Choroid plexus epithelial cell (primary cell): ENCODE measurements around the gene CEMIP2.

Source experiments
- DNase-seq: peaks from one replicate; pipeline ENCODE4 v3.0.0-alpha.2; 2010; ENCODE audit warnings: low read depth
- H3K4me3 ChIP-seq: 2 replicates; pipeline ENCODE4 v1.5.1; 2011; ENCODE audit warnings: low read depth, mild to moderate bottlenecking, control low read depth, low read length, moderate library complexity
- TF ChIP-seq, protein P1 (sequence below): conservative IDR thresholded peaks from 2 replicates; pipeline ENCODE4 v1.5.1; 2011; ENCODE audit warnings: low read depth, mild to moderate bottlenecking, control low read depth, inconsistent platforms, low read length, moderate library complexity

The CEMIP2 gene

DNA sequence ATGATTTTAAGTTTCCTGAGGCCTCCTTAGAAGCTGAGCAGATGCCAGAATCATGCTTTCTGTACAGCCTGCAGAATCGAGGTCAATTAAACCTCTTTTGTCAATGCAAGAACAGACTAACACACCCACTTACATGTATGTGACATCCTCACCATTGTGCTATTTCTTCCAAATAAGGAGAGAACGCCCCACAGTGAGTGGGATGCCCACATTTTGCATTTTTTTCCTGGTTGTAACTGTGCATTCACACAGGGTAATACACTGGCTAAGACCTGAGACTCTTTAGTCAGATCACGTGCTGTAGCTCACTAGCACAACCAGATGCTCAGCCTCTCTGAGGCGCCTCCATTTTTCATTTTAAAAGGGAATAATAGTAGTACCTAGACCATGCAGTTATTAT lies 4.4 kb upstream of the CEMIP2 start:
- DNase-seq = no peak
- TF ChIP-seq, protein P1, sequence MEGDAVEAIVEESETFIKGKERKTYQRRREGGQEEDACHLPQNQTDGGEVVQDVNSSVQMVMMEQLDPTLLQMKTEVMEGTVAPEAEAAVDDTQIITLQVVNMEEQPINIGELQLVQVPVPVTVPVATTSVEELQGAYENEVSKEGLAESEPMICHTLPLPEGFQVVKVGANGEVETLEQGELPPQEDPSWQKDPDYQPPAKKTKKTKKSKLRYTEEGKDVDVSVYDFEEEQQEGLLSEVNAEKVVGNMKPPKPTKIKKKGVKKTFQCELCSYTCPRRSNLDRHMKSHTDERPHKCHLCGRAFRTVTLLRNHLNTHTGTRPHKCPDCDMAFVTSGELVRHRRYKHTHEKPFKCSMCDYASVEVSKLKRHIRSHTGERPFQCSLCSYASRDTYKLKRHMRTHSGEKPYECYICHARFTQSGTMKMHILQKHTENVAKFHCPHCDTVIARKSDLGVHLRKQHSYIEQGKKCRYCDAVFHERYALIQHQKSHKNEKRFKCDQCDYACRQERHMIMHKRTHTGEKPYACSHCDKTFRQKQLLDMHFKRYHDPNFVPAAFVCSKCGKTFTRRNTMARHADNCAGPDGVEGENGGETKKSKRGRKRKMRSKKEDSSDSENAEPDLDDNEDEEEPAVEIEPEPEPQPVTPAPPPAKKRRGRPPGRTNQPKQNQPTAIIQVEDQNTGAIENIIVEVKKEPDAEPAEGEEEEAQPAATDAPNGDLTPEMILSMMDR = no peak
- H3K4me3 ChIP-seq = no peak overlapping the region

DNA sequence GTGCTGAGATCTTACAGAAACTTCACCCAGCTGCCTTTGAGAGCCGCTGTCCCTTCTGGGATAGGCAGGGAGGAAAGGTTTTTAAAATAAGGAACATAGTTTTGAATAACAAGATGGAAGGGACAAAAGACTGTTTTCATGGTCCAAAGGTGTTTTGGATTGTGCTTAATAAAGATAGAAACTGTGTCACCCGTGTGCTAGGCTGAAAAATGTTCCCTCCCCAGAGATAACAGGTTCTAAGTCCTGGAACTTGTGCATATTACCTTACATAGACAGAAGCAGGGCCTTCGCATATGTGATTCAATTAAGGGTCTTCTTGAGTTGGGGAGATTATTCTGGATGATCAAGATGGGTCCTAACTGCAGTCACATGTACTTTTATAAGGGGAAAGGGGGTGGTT lies 1.9 kb upstream of the CEMIP2 start:
- TF ChIP-seq, protein P1 = no peak
- DNase-seq = no peak
- H3K4me3 ChIP-seq = no peak overlapping the region

DNA sequence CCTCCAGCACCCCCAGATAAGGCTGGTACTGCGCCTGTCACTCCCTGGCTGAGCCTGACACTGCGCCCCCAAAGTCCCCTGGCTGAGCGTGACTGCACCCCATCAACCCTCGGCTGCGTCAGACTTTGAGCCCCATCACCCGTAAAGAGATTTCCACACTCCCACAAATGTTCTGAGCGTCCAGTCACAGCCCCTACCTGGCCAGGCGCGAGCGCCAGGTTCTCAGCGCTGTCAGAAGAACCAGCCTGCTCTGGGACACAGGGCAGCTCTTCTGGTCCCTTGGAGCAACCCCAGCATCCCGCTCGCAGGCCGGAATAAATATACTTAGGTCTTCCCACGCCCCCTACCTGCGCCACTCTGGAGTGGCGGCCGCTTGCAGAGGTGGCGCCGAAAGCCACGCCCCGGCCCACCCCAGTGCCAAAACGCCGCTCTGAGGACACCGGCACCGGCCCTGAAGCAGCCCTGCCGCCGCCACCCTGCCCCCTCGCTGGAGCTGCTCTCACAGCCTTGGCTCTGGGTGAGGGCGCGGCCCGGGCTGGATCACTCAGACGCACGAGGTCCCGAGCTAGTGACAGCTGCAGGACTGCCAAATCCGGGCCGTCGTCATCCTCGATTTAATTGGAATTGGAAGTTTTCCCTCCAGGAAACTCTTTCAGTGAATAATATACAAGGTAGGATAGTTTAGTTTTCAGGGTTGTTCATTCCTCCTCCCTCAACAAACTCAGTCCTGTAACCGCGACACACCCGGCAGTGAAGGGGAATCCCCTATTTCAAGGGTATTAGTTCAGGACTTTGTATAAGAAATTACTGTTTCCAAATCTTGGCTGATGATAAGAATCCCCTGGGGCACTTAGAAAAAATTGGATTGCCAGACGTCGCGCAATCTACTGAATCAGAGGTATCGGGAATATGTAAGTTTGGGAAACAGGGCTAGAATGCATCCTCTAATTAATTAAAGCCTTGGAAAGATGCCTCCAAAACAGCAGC lies 1.2 kb upstream of the CEMIP2 start:
- peak overlapping the region; percentile 61 for H3K4me3 ChIP-seq
- TF ChIP-seq, protein P1 = peak; percentile 13
- no peak for DNase-seq

DNA sequence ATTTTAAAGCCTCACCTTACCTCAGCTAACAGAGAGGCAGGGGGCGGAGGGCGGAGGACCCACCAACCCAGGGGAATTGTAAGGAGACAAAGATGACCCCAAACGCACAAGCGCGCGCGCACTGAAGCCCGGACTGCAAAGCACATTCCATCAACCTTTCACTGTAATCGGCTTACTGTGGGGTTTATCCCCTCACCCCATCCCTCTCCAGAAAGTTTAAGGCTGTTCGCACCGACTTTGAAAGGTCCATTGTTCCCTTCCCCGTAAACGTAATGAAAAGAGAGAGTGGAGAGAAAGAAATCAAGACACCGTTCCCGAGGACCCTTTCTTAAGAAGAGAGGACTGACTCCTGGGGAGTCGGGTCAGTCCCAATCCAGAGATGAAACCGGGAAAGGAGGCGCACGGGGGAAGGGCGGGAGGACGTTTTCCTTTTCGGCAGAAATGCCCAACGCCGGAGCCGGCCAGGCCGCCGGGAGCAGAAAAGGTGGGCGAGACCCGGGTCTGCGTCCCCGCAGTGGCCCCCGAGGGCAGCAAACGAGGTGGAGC lies 464 bp downstream of the CEMIP2 start:
- peak overlapping the region; percentile 84 for H3K4me3 ChIP-seq
- TF ChIP-seq, protein P1 = no peak
- no peak for DNase-seq

DNA sequence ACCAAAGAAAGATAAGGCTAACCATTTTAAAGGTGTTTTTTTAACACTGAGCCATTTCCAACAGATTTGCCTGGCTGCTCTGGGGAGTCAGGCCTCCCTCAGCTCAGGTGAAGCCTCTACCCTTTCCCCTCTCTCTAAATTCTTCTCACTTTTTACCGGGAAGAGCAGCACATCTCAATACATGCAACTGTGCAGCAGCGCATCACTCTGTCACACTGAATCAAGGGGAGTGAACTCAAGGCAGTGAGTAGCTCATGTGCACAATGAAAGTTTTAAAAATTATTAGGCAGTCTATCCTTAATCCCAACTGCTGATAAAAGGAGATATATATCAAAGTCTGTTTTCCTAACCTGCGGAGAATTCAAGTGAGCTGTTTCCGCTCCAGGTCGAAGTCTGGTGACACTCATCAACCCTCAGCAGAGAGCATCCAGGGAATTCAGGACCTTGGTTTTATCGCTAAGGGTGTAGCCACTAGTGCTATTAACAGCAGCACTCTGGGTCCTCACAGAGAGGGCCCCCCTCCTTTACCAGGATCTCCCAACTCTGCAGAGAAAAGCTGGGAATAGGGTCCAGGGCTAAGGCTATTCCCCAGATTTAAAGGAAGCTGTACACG lies 1.0 kb downstream of the CEMIP2 start:
- peak overlapping the region; percentile 84 for H3K4me3 ChIP-seq
- DNase-seq = no peak
- TF ChIP-seq, protein P1 = no peak

DNA sequence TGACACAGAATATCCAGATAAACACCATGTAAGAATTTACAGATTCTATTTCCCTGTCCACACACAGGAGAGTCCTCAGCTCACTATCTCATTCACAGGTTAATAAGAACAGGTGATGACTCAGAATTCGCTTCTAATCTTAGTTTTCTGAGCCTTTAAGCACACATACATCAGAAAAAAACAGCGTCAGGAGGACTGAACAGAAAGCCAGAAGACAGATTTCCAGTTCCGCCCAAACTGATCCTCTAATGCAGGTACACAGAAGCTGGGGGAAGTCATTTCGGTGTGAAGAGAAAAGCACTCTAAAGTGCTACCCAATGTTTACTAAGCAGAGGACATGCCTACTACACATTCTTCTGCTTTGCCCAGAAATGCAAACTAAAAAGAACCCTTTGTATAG lies 1.6 kb downstream of the CEMIP2 start:
- DNase-seq = no peak
- TF ChIP-seq, protein P1 = no peak
- H3K4me3 ChIP-seq = peak overlapping the region; percentile 84
